Activated gamma-delta T cell (primary cell): ENCODE data around the gene COL9A2.

Experiments
- DNase-seq: peaks from one replicate; lab custom pipeline; 2025; lab: John Stamatoyannopoulos, UW

The COL9A2 gene

DNA sequence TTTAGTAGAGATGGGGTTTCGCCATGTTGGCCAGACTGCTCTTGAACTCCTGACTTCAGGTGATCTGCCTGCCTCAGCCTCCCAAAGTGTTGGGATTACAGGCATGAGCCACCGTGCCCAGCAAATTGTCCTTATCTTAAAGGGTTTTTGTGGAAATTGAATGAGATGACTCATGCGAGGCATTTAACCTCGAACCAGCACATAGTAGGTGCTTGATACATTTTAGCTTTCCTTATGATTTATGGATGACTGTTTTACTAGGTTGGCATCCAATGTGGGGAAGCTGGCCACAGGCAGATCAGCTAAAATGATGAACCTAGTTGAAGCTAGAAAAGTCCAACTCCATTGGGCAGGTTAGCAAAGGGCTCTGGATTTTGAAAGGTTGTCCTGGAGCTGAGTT lies 1.4 kb upstream of the COL9A2 start:
- no peak for DNase-seq

DNA sequence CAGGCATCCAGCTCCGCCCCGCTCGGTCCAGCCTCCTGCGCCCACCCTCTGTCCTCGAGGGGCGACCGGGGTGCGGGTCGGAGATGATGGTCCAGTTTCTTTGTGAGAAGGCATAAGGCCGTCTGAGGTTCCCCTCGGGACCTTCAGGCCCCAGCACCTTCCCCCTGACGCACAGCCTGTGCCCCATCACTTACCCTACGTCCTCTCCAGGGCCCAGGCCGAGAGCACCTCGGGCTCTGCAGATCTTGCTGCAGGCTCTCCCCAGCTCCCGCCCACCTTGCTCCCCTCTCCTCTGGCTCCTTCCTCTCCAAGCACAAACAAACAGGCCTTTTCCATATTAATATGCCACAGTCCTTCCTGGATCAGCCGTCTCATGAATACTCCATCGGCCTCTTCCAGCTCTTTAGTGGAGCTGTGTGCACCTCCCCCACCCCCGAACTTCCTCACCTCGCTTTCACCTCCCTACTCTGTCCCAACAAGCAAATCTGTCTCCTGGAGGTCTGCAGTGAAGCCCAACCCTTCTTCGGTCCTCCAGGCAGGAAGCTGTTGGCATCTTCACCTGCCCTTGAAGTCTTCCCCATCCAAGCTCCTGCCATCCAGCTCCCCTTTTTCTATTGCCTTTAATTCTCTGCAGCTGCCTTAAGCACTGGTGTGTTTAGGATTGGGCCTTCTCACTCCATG lies 448 bp upstream of the COL9A2 start:
- no peak for DNase-seq

DNA sequence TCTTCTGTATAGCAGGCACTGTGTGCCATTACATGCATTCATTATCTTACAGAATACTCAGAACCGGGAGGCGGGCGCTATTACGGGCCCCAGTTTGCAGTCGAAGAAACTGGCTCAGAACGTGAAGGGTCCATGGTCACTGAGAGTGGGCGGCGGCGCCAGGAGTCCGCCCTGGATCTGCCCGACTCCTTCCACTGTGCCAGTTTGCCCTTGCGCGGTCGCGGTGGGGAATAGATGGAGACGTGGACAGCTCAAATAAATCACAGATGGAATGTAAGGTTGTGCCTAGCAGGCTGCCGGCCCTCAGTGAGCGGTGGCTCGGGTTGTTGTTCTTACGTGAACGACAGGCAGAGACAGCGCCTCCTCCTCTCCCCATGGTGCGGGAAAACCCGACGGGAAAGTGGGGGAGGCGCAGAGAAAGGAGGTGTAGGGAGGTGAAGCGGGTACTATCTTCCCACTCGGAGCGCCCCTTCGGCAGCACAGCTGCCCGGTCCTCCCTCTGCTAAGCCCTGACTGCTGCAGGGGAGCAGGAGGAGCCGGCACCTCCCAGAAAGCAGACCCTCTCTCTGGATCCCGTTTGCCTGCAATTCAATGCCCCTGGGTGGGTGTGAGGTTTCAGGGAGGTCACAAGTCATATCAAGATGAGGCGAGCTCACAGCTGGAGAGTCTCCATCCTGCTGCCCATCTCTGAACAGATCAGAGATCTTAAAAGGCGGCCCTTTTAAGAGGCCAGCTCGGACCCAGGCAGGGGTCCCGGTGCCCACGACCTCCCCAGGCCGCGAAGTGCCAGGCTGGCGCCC lies 1.1 kb downstream of the COL9A2 start:
- no peak for DNase-seq

DNA sequence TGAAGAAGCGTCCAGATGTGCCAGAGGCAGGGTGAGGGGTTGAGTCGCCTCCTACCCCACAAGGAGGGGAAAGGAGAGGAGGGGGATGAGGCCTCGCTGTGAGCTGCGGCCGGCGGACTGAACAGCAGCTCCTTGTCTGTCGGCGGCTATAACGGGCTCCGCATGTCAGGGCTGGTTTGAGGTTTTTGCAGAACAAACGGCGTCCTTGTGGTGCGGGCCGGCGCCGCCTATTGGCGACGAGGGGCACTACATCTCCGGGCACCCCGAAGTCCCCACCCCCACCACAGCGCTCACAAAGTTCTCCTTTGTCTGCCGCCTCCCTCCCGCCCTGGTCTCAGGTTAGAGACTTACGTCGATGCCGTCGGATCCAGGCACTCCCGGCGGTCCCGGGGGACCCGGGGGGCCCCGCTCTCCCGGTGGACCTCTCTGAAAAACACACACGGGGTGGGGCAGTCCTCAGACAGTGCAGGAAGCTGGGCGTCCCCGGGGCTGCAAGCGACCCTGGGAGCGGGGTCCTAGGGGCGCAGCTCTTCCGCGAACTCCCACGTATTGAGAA lies 1.8 kb downstream of the COL9A2 start:
- DNase-seq, result peak; percentile 52

DNA sequence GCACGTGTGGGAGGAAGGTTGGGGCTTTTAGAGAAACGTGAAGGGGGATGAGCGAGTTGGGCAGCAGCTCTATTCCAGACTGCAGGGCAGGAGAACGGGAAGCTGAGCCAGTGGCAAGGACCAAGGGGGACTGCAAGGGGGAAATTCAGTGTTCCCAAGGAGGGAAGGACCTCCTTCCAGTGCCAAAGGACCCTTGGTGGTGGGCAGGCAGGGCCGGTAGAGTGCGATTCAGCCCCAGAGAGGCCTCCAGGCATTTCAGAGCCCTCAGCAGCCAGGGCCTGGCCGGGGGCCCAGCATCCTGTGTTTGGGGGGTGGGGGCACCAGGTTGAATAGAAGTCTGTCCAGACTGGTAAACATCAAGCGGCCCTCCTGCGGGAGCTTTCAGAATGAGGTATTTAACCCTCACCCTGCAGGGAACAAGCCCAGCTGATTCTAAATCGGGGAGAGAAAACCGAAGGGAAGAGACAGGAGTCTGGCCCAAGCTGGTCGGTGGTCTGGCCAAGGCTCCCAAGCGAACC lies 2.3 kb downstream of the COL9A2 start:
- DNase-seq, result no peak

DNA sequence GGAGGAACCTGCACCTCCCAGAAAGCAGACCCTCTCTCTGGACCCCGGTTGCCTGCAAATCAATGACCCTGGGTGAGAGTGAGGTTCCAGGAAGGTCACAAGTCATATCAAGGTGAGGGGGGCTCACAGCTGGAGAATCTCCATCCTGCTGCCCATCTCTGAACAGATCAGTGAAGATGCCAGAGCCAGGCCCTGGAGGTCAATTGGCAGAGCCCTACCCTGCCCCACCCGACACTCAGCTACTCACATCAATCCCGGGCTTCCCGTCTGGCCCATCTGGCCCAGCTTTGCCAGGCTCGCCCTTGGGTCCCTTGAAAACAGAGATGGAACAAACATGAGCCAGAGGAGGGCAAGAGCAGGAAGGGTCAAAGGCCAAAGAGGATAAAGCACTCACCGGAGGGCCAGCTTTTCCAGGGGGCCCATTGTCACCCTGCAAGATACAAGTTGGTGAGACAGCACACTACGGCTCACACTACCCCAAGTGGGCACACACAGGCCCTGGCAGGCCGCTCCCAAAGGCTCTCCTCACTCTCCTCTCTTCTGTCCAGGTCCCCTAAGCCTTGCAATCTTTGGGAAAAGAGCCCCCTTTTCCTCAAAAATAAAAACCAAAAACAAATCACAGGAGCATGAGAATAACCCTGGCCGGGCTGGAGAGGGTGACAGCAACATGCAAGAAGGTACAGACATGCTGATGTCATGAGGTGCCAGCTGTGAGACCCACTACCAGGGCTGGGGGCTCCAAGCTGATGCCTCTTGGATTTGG lies 2.9 kb downstream of the COL9A2 start:
- DNase-seq, result no peak

DNA sequence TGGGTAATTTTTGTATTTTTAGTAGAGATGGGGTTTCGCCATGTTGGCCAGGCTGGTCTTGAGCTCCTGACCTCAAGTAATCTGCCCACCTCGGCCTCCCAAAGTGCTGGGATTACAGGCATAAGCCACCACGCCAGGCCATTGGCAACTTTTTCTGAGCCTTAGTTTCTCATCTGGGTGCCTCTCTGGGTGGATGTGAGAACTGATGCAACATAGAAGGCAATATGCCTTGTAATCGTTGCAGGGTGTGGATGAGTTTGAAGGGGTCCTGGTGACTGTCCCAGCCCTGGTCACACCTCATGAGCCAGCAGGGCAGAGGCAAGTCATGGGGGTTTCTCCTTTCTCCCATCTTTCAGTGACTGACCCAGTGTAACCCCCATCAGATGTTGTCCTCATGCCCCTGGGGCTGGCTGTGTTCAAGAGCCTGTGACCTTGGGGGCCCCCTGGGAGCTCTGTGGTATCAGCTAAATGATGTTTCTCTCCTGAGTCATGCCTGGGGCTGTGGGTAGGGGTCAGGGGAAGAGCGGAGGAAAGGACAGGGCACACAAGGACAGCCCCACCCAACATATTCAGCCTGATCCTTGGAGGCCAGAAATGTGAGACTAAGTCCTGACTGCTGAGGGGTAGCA lies 3.6 kb downstream of the COL9A2 start:
- DNase-seq, result no peak

DNA sequence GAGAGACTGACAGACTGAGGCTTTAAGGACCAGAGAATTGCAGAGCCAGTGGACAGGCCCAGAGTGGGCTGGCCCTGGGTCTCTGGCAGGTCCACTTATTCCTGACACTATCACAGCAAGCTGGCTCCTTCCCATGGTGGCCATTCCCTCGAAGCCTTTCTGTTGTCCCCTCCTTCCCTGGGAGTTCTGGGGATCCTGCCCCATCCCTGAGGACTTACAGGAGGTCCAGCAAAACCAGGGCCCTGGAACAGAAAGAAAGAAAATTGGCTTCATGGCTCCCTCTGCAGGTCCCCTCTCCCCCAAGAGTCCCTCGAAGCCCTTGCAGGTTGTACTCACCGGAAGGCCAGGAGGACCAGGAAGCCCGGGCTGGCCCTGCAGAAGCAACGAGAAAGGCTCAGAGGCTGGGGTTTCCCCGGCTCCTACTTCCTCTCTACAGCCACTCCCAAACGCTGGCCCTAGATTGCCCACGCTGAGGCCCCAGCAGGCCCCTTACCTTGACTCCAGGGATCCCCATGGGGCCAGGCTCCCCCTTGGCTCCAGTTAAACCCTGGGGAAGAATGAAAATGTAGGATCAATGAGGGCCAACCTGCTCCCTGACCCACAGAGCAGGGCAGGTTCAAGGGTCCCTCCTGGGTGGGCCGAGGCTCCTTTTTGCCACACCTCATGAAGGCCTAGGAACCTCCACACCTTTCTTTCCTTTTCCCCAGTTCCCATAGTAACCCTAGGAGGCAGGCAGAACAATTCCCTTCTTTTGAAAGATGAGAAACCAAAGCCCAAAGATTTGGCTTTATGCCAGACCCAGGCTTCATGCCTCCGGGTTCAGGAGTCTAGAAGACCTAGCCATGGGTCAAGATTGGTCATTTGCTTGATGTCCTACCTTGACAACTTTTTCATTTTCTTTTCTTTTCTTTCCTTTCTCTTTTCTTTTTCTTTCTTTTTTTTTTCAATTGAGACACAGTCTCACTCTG lies 4.6 kb downstream of the COL9A2 start:
- no peak for DNase-seq

DNA sequence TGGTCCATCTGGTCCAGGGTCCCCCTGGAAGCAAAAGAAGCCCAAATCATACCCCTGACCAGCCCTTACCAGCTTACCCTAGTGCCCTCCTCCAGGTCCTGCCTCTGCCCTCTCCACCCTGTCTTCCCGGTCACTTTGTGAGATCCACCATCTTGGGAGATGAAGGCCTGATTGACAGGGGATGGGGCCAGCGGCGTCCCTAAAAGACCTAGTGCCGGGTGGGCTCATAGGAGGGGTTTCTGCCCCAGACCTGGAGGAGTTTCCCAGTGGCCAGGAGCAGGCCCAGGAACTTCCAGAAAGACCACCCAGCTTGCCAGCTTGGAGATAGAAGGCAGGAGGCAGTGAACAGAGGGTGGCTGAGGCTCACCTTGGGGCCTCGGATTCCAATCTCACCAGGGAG lies 5.4 kb downstream of the COL9A2 start:
- DNase-seq, result no peak

DNA sequence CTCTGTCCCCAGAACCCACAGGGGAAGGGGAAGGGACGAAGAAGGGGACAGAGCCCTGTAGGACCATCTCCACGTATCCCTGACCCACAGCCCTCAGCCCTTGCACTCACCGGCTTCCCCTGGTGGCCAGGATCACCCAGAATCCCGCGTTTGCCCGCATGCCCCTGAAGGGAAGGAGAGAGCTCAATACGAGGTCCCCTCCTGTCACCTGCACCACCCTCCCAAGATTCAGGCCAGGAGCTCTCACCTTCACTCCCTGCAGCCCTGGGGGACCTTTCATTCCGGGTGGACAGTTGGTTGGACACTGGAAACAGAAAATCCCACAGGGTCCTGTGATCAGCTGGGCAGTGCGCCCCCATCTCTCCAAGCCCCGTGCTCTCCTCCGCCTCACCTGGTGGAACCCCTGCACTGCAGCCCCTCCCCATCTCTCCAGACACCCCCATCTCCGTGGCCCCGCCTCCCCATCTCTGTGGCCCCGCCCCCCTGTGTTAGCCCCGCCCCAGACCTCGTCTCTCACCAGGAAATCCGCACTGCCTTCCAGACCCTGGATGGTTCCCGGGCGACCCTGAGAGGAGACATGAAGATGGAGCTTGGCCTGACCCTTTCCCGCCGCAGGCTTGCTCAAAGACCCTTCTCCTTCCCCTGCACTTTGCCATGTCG lies 6.0 kb downstream of the COL9A2 start:
- DNase-seq, result no peak

DNA sequence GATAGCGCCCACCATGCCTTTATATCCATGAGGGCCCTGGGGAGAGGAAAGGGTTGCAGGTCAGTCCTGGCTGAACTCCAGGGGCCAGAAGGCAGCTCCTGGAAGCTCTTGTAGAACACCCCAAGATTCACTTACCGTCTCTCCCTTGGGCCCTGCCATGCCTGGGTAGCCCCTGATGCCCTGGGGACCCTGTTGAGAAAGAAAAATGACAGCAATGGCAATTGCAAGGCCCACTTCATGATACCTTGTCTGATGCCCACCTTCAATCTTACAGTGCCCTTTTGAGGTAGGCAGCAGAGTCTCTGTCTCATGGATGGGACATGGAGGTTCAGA lies 7.0 kb downstream of the COL9A2 start:
- no peak for DNase-seq

DNA sequence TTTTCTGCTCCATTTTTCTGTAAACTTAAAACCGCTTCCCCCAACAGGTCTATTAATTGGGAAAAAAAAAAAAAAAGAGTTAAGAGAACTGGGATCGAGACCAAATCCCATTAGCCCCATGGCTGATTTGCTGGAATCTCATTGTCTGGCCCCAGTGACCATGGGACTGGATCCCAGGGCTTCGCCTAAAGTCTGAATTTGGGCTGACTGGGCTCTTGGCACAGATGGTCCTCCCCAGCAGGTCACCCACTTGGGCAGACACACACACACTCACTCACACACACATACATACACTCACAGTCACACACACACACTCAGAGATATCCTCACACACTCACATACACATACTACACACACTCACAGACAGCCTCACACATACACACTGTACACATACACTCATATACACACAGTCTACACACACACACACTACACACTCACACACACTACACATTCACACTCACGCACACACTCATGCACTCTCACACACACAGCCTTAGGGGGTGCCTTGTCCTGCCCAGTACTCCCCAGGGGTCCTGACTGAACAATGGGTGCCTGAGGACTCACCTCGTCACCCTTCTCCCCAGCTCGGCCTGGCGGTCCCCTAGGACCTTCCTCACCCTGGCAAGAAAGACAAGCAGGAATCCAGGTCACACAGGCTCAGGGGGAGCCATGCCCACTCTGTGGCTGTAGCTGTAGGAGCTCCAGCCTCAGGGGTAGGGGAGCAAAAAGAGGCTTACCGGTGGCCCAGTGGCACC lies 7.5 kb downstream of the COL9A2 start:
- DNase-seq, result no peak

DNA sequence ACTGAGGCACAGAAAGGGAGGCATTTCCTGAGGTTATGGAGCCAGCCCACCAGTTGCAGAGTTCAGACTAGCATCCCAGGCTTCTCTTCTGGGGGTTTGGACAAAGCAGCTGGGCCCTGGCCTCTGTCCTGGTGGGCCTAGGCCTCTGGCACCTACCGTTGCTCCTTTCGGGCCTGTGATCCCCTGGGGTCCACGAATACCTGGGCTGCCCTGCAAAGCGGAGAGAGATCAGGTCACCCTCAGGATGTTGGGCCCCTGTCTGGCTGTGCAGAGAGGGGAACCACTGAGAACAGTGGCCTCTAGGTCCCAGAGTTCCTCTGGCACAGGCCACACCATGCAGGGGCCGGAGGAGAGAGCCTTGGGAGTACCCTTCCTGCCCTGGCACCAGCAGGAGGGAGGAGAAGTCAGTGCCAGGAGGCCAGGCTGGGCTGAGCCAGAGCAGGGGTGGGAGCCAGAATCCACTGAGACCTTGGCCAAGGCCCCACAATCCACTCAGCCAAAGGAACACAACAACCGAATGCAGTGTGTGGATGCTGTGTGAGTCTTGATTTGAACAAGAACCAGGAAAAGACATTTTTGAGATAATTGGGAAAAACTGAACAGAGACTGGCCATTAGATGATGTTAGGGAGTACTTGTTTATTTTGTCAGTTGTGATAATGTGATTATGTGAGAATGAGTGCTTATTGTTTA lies 8.9 kb downstream of the COL9A2 start:
- no peak for DNase-seq

DNA sequence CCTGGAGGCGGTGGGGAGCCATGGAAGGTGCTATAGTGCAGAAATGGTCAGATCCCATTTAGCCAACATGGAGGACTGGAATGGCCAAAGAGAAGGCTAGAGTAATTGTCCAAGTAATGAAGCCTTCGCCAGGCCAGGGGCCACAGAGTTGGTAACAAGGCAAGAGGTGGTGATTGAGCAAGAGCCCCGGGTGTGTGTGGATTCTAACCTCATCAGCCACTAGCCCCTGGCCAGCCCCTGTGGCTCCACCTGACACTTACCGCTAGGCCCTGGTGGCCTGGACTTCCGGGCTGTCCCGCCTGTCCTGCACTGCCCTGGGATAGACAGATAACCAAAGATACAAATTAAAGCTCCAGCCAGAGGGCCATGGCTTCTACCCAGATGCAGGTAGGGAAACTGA lies 9.9 kb downstream of the COL9A2 start:
- no peak for DNase-seq

DNA sequence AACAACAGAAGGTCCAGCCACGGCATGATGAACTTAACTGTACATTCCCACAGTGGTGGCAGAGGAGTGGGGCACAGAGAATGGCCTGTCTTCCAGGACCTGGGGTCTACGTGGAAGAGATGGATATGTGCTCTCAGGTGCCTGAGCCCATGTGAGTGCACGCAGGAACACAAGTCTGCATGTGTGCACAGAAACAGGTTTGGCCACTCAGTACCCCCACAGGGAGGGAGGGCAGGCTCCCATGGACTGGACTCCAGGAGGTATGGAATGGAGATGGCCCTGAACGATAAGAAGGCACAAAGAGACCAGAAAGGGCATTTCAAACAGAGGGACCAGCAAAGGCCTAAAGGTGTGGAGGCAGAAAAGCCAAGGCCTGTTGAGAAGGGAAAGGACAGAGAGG lies 10.8 kb downstream of the COL9A2 start:
- no peak for DNase-seq

DNA sequence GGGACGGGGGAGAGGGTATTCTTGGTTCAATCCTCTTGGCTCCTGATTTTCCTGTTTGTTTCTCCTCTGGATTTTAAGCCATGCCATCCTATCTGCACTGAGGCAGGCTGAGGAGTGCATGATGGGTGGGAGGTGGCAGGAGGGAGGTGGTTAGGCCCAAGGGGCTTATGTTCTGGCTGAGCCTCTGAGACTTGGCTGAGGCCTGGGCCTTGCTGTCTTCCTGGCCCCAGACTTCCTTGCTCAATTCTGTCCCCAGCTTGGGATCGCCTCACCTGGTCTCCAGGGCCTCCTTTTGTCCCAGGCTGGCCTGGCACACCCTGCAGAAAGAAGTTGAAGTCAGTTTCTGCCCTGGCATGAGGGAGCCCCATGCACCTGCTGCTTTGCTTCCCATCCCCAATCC lies 11.2 kb downstream of the COL9A2 start:
- DNase-seq, result no peak

DNA sequence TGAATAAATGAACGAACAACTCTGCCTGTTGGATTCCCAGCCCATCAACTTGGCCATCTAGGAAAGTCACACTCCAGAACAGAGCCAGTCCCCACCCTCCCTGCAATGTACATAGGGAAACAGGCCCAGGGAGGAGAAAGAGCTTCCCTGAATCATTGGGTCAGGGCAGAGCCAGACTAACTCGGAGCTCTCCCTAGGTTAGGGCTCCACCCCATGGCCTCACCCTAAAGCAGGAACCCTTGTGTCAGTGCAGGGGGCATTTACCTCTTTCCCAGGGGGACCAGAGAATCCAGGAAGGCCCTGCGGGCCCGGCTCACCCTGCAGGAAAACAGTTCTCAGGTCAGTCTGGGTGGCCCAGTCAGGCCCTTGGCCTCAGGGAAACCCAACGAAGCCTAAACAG lies 11.6 kb downstream of the COL9A2 start:
- DNase-seq, result no peak

DNA sequence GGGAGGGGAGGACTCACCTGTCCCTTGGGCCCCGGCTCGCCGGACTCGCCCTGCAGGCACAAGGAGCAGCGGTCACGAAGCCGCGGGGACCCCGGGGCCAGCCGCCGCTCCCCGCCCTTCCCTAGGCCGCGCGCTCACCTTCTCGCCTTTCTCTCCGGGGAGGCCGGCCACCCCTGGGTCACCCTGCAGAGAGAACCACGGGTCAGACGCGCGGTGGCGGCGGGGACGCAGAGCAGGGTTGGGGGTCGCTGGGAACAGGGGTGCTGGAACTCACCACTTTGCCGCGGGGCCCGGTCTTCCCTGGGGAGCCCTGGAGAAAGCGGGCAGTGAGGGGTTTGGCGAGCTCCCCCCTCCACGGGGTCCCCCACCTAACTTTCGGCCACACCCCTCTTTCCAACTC lies 13.3 kb downstream of the COL9A2 start:
- DNase-seq, result no peak
